HG02588 (cell line): ENCODE data around the gene NUP214.
A peak's percentile ranks its signal among the peaks of the same experiment; 100 is the strongest.
"Not testable (repeated sequence)": the region's sequence is repeated elsewhere in the genome, so short reads cannot be mapped to it uniquely, and the experiment has no call there.

ENCODE experiments used
- ATAC-seq: cut with Tn5 transposase; IDR thresholded peaks from one replicate; pipeline ENCODE4 v1.9.1; 2021; ENCODE audit warnings: mild to moderate bottlenecking, moderate library complexity; ENCODE audit not compliant: unreplicated experiment

Gene NUP214

DNA sequence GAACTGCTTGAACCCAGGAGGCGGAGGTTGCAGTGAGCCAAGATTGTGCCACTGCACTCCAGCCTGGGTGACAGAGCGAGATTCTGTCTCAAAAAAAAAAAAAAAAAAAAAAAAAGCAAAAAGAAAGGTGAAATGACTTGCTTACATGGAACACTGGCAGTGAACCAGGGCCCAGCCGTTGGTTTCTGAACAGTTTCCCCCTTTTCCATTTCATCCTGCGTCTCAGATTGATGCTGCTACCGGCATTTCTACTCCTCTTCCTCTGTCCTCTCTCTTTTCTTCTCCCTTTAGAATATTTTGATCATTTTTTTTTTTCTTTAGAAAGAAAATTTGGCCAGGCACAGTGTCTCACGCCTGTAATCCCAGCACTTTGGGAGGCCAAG, 10.0 kb upstream of the NUP214 start:
- ATAC-seq: not testable (repeated sequence)

DNA sequence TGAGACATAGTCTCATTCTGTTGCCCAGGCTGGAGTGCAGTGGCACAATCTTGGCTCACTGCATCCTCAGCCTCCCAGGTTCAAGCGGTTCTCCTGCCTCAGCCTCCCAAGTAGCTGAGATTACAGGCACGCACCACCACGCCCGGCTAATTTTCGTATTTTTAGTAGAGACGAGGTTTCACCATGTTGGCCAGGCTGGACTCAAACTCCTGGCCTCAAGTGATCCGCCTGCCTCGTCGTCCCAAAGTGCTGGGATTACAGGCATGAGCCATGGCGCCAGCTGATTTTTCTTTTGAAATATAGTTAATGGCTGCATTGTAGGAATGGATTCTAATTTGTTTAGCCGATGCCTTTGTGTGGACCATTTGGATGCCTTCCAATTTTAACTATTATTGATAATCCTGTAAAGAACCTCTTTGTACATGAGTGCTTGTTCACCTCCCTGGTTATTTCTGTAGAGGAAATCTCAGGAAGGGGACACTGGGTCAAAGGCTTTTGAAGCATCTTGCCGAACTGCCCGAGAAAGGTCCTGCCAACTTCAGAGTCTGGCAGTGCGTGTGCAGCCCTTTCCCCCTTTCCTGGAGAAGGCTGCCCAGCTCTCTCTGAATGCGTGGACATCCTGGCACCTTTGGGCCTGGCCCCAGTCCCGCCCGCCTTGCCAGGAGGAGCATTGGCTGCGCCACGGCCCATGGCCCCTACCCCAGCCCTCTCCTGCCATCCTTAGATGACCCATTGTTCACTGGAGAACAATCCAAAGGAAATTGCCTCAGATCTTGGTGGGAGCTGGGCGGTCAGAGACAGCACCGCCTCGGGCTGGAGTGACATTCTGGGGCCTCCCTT, 8.9 kb upstream of the NUP214 start:
- no peak for ATAC-seq

DNA sequence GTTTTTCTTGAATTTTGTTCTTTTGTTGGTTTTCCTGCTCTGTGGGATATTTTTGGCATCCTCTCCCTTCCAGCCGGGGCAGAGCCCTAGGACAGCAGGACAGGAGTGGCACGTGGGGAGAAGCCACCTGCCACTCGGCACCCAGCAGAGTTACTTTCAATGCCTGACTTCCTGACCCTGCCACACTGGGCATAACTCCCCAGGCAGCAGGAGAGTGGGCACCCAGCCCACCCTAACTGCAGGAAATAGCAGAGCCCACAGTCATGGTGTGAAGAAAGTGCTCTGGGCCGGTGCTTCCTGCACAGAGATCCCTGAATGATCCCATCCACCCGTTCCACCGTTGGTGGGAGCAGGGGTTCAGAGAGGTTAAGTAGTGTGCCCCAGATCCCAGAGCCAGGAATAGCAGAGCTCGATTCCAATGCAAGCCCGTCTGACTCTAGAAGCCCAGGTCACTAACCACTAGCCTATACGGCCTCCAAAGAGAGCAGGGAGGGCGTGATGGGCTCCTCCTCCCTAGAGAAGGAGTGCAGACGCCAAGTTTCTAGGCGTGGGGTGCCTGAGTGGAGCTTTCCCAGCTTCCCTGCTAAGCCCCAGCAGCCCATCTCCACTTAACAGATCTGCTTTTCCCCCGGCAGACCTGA, 8.1 kb upstream of the NUP214 start:
- no peak for ATAC-seq

DNA sequence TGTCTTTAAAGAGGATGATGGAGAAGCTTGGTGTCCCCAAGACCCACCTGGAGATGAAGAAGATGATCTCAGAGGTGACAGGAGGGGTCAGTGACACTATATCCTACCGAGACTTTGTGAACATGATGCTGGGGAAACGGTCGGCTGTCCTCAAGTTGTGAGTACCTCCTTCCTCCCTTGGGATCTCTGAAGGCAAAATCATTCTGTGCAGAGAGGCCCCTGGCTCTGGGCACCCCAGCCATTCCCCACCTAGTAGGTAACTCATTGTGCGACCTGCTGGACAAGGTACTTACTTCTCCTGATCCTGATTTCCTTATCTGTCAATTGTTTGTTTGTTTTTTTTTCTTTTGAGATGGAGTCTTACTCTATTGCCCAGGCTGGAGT, 7.6 kb upstream of the NUP214 start:
- no peak for ATAC-seq

DNA sequence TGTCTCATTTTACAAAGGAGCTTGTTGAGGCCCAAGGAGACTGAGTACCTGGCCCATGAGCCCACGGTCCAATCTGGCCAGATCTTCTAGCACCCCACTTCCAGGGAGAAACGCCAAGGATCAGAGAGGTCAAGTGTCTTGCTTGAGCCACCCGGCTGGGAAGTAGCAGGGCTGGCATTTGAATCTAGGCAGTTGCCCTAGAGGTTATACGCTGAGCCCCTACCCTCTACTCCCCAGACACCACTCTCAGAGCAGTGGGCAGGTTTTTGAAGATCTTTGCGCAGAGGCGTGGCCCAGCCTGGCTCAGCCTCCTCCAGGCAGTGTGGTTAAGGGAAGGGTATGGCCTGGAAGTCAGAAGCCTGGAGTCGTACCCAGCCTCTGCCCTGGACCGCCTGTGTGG, 5.8 kb upstream of the NUP214 start:
- no peak for ATAC-seq

DNA sequence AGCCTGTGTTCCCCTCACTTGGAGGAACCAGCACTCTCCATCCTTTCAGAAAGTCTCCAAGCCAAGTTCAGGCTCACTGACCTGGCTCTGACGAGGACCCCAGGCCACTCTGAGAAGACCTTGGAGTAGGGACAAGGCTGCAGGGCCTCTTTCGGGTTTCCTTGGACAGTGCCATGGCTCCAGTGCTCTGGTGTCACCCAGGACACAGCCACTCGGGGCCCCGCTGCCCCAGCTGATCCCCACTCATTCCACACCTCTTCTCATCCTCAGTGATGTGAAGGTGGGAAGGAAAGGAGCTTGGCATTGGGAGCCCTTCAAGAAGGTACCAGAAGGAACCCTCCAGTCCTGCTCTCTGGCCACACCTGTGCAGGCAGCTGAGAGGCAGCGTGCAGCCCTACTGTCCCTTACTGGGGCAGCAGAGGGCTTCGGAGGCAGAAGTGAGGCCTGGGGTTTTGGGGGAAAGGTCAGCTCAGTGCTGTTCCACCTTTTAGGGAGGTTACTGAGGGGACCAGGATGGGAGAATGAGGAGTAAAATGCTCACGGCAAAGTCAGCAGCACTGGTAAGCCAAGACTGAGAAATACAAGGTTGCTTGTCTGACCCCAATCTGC, 4.7 kb upstream of the NUP214 start:
- no peak for ATAC-seq

DNA sequence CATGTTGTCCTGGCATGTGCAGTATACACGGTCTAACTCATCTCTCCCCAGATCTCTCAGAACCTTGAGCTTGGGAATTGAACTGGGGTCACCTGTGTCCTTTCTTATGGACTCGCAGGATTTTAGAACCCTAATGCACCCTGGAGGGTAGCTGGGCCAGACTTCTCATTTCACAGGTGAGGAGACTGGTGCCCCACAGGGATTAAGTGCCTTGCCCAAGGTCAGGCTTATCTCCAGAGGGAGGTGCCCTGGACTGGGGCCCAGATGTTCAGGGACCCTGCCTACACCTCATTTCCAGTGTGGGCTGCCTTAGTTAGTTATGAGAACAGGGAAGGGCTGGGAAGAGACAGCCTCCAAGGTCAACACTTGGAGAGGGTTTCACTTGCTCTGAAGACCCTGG, 4.0 kb upstream of the NUP214 start:
- no peak for ATAC-seq

DNA sequence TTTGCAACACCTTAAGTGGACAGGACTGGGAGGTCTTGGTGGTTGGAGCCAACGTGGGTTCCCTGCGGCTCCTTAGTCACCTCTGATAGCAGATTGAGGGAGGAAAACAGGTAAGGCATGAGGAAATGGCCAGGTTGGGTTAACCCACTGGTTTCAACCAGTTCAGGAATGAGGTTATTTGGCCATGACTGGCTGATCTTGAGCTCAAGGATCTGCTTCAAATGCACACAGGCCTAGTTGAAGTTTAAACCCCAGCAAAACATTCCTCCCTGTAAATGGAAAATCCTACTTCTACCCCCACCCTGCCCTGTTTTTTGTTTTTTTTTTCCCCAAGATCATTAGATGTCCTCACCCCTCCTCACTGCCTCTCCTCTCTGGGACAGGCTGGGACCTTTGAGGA, 3.2 kb upstream of the NUP214 start:
- ATAC-seq: no peak

DNA sequence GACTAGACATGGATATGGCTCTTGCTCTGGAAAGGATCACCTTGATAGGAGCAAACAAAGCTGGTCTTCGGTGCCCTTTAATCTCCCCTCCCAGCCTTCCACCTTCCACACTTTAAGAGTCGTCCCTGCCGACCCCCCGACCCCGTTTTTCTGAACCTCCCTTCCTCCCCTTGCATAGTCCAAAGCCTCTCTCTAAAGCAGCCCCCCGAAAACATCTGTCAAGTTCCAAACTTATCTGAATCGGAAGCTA, 423 bp upstream of the NUP214 start:
- peak; percentile 10 for ATAC-seq

DNA sequence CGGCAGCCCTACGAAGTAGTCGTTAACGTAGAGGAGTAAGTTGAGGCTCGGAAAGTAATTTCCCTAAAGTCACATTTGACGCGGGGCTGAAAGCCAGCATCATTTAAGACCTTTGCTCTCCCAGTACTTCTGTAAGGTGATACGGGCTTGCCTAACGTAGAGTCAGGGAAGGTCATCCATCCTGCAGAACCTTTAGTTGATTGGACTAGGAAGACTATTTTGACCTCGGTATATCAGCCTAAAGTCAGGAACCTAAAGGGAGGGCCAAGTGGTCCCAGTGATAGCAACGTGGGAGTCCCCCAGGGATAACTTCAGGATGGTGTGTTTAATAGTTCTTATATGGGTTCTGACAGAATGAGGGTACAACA, 657 bp downstream of the NUP214 start:
- ATAC-seq: no peak

DNA sequence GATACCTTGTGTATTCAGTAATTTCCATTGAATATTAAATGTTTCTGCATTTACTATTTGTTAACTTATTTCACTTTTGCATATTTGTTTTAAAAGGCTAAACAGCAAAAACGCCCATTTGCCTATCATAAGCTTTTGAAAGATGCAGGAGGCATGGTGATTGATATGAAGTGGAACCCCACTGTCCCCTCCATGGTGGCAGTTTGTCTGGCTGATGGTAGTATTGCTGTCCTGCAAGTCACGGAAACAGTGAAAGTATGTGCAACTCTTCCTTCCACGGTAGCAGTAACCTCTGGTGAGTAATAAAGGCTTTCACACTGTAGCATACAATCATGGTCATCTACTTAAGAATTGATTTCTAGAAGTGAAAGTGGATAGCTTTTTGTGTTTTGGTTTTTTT, 3.8 kb downstream of the NUP214 start:
- no peak for ATAC-seq

DNA sequence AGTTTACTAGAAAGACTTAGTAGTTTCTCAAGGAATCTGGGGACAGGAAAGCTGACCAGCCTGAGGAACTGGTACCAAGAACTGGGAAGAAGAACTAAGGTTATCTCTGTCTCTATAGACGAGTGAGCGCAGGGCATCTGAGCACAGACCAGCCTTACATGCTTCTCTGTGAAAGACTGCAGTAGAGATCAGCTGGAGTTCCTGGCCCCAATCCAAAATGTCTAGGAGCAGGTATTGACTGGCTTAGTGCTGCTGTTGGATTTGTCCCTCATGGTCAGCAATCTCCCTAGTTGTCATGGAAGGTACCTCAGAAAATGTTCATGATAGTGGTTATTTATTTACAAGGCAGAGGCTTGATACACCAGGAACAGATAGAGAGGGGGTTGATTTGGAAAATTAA, 13.3 kb downstream of the NUP214 start:
- no peak for ATAC-seq

DNA sequence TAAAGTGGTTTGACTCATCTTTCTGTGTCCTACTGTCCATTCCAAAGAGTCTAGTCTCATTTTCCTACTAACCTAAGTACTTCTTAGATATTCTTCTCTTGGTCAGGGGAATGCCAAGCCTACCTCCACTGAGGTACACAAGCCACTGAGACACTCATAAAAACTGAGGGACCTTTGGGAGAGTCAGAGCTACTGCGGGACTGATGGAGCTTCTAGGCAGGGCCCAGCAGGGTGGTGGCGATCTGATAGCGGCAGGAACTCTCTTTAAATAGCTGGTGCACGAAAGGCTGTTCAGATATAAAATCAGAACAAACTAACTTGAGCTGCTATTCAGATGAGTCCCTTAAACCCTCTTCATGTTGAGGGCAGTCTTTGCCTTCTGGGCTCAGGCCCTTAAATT, 14.7 kb downstream of the NUP214 start:
- no peak for ATAC-seq

DNA sequence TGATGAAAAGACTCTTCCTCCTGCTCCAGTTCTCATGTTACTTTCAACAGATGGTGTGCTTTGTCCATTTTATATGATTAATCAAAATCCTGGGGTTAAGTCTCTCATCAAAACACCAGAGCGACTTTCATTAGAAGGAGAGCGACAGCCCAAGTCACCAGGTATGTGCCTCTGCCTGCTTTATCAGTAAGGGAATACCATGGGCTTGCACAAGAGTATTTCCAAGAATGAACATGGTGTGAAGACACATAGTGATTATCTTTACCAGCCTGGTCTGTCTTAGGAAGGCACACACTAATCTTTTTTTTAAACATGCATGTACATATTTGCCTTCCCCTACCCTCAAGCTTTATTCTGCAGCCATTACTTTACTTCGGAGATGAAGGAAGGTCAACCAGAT, 15.2 kb downstream of the NUP214 start:
- ATAC-seq: no peak

DNA sequence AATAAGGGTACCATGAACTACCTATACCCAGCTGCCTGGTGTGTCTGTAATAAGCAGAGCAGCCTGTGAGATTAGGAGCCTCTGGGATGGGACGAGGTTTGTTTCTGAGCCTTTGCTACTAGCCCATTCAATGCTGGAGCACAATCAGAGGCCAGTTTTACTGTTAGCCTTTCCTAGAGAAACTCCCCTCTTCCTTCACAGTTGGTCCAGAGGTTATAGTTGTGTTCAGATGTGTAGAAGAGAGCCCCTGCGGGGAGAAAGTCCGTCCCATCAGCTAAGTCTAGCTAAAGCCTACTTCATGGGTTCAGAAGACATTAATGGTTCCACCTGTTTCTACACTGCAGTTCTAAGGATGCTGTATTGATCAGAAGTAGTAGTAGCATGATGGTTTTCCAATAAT, 16.8 kb downstream of the NUP214 start:
- ATAC-seq: no peak

DNA sequence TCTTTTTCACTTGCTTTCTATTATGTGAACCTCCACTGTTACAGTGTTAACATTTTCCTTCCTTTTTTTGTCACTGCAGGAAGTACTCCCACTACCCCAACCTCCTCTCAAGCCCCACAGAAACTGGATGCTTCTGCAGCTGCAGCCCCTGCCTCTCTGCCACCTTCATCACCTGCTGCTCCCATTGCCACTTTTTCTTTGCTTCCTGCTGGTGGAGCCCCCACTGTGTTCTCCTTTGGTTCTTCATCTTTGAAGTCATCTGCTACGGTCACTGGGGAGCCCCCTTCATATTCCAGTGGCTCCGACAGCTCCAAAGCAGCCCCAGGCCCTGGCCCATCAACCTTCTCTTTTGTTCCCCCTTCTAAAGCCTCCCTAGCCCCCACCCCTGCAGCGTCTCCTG, 18.8 kb downstream of the NUP214 start:
- no peak for ATAC-seq

DNA sequence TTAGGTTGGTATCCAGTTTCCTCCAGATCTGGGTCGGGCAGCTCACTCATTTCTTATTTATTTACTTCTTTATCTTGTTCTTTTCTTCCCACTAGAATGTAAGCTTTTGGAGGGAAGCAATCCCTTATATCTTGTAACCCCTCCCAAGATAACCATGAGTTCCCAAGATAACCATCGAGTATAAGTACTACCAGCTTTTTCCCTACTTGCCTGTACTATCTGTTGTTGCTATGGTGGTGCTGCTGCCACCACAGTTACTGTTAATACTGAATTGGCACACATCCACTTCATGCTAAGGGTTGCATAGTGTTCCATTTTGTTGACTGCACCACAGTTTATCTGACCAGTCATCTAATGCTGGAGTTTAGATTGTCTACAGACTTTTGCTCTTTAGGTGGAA, 19.9 kb downstream of the NUP214 start:
- no peak for ATAC-seq

DNA sequence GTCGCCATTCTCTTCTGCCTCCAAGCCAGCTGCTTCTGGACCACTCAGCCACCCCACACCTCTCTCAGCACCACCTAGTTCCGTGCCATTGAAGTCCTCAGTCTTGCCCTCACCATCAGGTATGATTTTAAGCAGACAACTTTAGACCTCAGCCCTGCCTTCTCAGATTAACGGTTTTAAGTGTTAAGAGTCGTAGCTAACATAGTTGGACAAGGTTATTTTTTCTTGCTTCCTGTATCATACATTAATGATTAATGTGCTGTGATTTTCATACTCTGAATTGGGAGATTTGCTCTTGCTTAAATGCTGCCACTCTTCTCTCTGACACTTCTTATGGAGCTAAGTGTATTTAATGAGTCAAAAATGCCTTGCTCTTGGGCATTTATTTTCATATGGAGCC, 20.8 kb downstream of the NUP214 start:
- ATAC-seq: no peak

DNA sequence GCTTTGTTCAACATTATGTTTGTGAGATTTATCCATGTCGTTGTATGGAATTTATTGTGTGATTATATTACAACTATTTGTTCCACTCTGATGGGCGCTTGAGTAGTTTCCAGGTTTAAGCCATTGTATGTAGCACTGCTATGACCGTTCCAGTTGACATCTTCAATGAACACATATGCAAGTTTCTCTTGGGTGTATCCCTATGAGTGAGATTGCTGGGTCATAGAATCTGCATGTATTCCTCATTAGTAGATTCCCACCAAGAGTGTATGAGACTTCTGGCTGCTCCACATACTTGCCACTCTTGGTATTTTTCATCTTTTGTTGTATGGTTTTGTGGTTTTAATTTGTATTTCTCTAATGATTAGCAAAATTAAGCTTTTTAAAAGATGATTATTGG, 22.9 kb downstream of the NUP214 start:
- ATAC-seq: no peak

DNA sequence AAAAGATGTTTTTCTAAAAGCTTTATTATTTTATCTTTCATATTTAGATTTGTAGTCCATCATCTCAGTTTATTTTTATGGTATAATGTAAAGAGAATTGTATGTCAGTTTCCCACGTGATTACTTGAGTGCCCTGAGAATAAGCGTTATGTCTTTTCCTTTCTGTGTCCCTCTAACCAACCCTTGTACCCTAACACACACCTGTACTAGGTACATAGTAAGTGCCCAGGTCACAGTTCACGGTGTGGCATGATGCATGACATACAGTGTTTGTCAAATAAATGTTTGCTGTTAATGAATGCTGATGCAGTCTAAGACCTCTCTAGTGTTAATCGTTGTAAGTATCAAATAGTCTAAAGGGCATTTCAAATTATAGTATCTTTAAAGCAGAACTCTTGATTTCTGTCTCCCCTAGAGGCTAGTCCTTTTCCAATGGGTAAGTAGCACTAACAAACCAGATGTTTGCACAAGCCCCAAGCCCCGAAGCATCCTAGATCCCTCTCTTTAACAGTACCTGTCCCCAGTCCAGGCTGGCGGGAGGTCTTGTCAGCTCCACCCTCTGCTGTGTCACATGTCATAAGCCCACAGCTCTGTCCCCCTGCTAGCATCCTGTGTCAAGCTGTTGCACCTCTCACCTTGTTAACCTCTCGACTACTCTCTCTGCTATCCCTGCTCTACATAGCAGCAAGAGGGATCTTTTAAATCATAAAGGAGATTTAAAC, 23.7 kb downstream of the NUP214 start:
- ATAC-seq: no peak

DNA sequence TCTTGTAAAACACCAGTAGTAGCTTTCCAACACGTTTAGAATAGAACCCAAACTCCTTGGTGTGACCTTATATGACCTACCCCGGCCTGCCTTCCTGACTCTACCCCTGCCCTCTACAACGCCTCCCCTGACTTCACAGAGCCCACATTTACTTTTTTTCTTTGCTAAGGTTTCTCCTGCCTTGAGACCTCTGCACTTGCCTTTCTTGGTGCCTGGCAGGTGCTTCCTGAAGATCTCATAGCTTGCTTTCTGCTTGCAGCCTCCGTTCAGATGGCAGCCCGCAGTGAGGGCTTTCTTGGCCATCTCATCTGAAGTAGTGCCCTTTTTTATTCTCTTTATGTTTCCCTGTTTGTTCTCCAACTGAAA, 24.3 kb downstream of the NUP214 start:
- no peak for ATAC-seq

DNA sequence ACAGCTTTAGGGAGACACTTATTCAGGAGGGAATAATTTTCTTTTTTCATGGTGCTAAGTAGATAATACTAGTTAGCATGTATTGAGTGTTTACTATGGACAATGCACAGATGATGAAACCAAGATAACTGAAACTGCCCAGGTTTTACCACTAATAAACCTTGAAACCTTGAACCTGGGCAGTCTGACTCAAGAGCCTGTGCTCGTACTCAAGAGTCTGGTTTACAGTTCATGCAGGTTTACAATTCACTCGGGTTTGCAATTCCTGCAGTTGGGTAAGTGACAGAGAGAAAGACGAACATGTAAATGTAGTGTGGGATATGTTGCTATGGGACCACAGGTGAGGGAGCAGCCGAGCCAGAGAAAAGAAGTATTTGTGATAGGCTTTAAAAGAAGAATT, 28.2 kb downstream of the NUP214 start:
- ATAC-seq: no peak
